MV-4-11 (cell line): ENCODE data around the gene CCL22.
"Not testable (repeated sequence)": the region's sequence is repeated elsewhere in the genome, so short reads cannot be mapped to it uniquely, and the experiment has no call there.

Experiments
- DNase-seq: peaks from one replicate; lab custom pipeline; 2025; lab: John Stamatoyannopoulos, UW

The CCL22 gene

DNA sequence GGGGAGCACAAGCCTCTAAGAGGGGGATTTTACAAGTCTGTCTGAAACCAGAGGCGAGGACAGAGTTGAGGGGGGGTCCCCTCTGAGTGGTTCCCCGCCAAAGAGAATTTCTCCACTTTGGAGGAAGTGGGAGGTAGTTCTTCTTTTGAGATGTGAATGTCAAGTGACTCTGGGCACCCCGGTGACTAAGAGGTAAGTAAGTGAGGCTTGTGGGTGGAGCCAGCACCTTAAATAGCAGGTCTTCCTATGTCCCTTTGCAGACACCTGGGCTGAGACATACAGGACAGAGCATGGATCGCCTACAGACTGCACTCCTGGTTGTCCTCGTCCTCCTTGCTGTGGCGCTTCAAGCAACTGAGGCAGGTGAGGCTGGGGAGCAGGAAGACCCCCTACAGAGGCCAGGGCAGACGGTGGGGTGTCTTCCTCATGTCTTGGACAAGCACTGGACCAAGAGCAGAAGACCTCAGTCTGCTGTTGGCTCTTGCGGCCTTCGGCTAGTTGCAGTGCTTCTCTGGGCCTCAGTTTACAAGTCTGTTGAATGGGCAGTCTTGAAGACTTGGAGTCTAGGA lies at the start of gene CCL22:
CCL22 (plus strand) TSS at position 257 of the 569 bp plus-strand sequence; CDS start at position 291, 34 bp downstream.
- DNase-seq: peak; percentile 36

GRCh38 chr16:57310801-57311200 lies 47.8 kb upstream of the CCL22 start:
- no peak for DNase-seq

GRCh38 chr16:57313509-57313908 lies 45.1 kb upstream of the CCL22 start:
- DNase-seq: no peak

DNA sequence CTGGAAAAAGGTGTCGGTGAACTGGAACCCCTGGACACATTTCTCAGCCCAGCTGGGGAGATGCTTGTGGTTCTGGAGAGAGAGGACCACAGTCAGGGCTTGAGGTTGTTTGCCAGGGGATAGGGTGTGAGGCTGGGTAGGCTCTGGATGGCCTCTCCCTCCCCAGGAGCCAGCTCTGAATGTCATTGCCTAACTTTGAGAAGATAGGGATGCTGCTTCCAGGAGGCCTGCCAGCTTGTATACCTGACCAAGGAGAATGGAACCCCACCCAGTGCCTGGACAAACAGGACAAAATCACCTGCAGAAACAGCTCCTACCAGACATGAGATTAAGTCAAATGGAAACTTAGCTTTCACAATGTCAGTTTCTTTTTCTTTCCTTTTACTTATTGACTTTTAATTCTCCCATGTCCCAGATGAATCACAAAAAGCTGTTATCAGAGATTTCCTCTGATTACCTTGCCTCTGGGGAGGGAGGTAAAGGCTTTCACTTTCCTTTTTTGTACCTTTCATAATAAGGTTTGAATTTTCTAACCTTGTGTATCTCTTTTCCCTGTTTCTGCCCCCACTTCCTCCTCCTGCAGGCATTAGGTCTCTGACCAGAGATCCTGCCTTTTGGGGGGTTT lies 44.3 kb upstream of the CCL22 start:
- DNase-seq: no peak

GRCh38 chr16:57315416-57315815 lies 43.2 kb upstream of the CCL22 start:
- DNase-seq: no peak

GRCh38 chr16:57316390-57317017 lies 42.1 kb upstream of the CCL22 start:
- no peak for DNase-seq

DNA sequence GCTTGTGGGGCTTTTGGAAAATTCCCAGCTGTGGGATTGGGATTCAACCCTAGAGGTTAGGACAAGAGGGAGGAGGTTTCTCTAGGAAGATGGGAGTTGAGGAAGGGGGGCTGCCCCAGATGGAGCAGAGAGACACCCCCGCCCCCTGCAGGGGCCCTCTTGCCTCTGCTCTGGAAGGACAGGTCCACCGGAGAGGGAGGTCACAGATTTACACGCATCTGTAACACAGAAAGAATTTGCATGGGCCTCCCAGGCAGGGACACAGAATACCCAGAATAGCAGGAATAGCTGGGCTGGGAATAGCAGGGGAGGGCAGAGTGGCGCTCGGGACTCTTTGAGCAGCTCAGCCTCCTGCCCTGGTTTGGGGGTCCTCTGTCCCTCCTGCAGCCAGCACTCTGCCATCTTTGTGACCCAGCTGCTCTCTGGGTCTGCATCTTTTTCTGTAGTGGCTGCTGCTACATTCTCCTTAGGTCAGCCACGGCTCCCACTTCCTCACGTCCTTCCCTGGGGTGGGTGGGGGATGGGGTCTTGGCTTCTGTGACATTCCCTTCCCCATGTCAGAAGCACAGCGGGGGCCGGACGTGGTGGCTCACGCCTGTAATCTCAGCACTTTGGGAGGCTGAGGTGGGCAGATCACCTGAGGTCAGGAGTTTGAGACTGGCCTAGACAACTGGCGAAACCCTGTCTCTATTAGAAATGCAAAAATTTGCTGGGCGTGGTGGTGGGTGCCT lies 40.2 kb upstream of the CCL22 start:
- no peak for DNase-seq

DNA sequence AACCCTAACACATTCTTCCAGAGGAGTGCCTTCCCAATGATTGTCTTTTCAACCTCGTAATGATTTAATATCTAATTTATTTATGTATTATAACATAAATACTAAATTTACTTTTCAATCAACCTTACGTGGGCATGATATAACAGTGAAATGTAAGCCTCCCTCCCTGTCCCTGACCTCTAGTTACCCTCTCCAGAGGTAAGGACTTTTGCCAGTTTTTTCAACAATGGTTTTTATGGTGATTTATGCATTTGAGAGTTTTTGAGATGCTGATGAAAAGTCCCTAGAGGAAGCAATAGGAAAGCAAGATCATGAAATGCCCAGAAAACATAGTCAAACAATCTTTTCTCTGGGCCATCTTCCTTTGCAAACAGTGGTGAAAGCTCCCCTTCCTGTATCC lies 38.9 kb upstream of the CCL22 start:
- DNase-seq: no peak

DNA sequence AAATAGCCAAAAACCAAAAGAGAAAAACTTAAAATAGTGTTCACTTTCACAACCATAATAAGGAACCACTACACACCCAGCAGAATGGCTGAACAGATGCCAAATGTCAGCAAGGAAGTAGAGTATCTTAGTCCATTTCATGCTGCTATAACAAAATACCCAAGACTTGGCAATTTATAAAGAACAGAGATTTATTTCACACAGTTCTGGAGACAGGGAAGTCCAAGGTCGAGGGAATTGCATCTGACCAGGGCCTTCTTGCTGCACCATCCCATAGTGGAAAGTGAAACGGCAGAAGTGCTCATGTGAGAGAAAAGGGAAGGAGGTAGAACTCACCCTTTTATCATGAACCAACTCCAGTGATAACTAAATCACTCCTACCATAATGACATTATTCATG lies 33.8 kb upstream of the CCL22 start:
- DNase-seq: peak; percentile 66

DNA sequence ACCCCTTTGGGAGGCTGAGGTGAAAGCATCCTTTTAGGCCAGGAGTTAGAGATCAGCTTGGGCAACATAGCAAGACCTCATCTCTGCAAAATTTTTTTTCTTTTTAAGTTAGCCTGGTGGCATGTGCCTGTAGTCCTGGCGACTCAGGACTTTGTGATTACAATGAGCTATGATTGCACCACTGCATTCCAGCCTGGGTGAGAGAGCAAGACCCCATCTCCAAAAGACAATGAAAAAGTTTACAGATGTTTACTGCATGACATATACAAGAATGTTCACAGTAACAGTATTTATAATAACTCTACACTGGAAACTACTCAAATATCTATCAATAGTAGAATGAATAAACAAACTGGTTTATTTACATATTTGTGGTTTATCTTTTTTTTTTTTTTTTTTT lies 33.1 kb upstream of the CCL22 start:
- no peak for DNase-seq

GRCh38 chr16:57329718-57330327 lies 28.8 kb upstream of the CCL22 start:
- no peak for DNase-seq

DNA sequence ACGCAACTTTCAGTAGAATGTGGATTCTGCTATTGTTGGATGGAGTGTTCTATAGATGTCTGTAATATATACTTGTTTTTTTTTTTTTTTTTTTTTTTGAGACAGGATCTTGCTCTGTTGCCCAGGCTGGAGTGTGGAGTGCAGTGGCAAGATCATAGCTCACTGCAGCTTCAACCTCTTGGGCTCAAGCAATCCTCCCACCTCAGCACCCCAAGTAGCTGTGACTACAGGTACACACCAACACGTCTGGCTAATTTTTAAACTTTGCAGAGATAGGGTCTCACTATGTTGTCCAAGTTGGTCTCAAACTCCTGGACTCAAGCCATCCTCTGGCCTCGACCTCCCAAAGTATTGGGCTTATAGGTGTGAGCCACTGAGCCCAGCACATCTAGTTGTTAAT lies 27.2 kb upstream of the CCL22 start:
- DNase-seq: no peak

DNA sequence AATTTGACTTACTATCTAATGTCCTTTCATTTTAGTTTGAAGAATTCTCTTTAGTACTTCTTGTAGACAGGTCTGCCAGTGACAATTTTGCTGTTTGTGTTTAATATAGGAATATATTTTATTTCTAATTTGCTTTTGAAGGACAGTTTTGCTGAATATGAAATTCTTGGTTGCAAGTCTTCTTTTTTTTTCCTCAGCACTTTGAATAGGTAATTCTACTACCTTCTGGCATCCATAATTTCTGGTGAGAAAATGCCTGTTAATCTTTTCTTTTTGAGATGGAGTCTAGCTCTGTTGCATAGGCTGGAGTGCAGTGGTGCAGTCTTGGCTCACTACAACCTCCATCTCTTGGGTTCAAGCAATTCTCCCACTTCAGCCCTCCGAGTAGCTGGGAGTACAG lies 25.2 kb upstream of the CCL22 start:
- DNase-seq: no peak

DNA sequence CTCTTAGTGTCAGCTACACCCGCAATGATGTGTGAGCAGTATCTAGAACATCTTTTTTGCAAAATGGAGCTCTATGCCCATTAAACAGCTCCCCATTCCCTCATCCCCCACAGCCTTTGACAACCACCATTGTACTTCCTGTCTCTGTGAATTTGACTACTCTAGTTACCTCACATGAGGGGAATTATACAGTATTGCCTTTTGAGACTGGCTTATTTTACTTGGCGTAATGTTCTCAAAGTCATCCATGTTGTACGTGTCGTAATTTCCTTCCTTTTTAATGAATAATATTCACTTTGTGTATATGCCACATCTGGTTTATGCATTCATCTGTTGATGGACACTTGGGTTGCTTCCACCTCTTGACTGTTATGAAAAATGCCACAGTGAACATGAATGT lies 23.2 kb upstream of the CCL22 start:
- DNase-seq: no peak

DNA sequence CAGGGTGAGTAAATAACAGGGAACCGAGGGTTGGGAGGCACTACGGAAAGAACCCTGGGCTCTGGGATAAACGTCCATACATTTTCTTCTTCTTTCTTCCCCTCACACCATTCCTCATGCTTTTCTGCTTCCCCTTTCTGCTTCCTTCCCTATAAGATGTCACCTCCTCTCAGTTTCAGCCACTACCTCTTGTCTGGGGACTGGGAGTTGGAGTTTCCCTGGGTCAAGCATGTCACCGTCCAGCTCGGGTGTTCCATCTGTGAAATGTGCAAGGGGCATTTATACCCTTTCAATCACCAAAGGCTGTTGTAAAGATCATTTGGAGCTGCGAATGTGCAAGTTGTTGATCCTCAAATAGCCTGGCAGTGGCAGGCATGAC lies 17.5 kb upstream of the CCL22 start:
- peak; percentile 54 for DNase-seq

- DNase-seq: peak; percentile 72
Observed at GRCh38 chr16:57341441-57342303, 16.9 kb upstream of the CCL22 start.

- DNase-seq: not testable (repeated sequence)
Observed at GRCh38 chr16:57342606-57343005, 16.0 kb upstream of the CCL22 start.

- peak; percentile 79 for DNase-seq
Observed at GRCh38 chr16:57343221-57343620, 15.4 kb upstream of the CCL22 start.

- DNase-seq: not testable (repeated sequence)
Observed at GRCh38 chr16:57344094-57344493, 14.5 kb upstream of the CCL22 start.

DNA sequence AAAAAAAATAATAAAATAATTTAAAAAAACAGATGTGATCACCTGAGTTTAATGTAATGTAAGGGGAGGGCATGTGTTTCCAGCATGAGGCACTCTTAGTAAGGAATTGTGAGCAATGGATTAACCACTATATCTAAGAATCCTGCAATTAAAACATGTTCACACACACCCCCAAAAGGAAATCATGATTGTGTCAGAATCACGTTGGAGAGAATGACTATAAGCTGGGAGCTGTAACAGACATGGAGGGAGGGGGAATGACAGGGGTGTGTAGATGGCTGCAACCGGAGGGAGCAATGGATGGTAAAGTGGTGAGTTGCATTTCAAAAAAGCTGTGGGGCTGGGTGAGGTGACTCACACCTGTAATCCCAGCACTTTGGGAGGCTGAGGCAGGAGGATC lies 13.6 kb upstream of the CCL22 start:
- DNase-seq: no peak

DNA sequence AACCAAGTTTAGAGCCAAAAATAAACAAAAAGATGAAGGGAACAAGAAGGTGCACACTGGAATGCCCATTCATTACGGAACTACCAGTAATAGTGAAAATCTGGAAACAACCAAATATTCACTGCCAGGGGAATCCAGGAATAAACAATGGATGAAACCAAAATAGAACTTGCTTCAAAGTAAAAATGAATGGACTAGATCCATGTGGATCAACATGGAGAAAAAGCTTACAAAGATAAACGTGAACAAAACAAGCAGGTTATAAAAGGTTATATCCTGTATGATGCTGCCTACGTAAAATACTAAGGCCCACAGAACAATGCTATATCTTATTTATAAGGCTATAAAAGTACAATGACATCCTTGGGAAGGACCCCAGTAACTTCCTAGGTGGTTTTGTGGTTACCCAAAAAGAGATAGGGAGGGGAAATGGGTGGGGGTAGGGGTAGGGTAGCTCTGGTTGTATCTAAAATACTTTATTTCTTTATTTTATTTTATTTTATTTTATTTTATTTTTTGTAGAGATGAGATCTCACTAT lies 12.8 kb upstream of the CCL22 start:
- no peak for DNase-seq
